Panc1 (cell line): ENCODE measurements around the gene DUOX1. TPM values are rescaled to one million over a fixed set of nuclear protein-coding genes. Genes with fewer than 3 reads are reported as not detected.

Source experiments
- ATAC-seq: fragments of 200-7000 bp; cut with Tn5 transposase; 2 replicates; pipeline ENCODE4 v1.9.1; 2020; ENCODE audit warnings: mild to moderate bottlenecking, moderate library complexity
- BruUV-seq: library from RNA; stranded (reverse); fragments of 400-500 nt; replicated peaks from 2 replicates; lab custom pipeline; 2021; lab: Mats Ljungman, UMichigan
- CTCF ChIA-PET: fragments of 300-600 bp; sonication (Branson Sonifier 250); formaldehyde crosslinking; loops from one replicate; lab custom pipeline; 2022; ENCODE audit warnings: antibody characterized with exemption; lab: Charles Lee
- POLR2A ChIA-PET: fragments of 300-600 bp; sonication (Branson Sonifier 250); formaldehyde crosslinking; loops from one replicate; lab custom pipeline; 2022; ENCODE audit warnings: antibody characterized with exemption; lab: Charles Lee
- DNase-seq: peaks from one replicate; pipeline ENCODE4 v3.0.0-alpha.2; 2010; ENCODE audit warnings: low read depth, low spot score
- H3K27ac ChIP-seq: 2 replicates; pipeline ENCODE4 v1.5.1; 2011; ENCODE audit warnings: mild to moderate bottlenecking, low read length, inconsistent platforms
- H3K27me3 ChIP-seq: fragments of 200-500 bp; sonication (Bioruptor generic); 2 replicates; pipeline ENCODE4 v1.6.0; 2014; ENCODE audit warnings: low read length, inconsistent platforms; ENCODE audit not compliant: control insufficient read depth, insufficient read depth
- H3K36me3 ChIP-seq: fragments of 200-500 bp; sonication (Bioruptor generic); 2 replicates; pipeline ENCODE4 v1.5.1; 2014; ENCODE audit warnings: inconsistent platforms, mild to moderate bottlenecking, low read length, moderate library complexity; ENCODE audit not compliant: control insufficient read depth, insufficient read depth
- H3K4me1 ChIP-seq: 2 replicates; pipeline ENCODE4 v1.5.1; 2011; ENCODE audit warnings: inconsistent platforms, mild to moderate bottlenecking, low read length, moderate library complexity; ENCODE audit not compliant: control insufficient read depth, insufficient read depth
- H3K4me3 ChIP-seq, 2 experiments: 2 replicates each; pipeline ENCODE4 v1.5.1; 2011 to 2012; ENCODE audit warnings: low read depth in 2 of 2, low read length in 2 of 2, mild to moderate bottlenecking in 2 of 2, inconsistent platforms in 1 of 2, moderate library complexity in 1 of 2
- H3K9me3 ChIP-seq: fragments of 200-500 bp; sonication (Bioruptor generic); 2 replicates; pipeline ENCODE4 v1.5.1; 2014; ENCODE audit warnings: low read depth, mild to moderate bottlenecking, inconsistent platforms, low read length, moderate library complexity; ENCODE audit not compliant: control insufficient read depth, insufficient read depth
- POLR2AphosphoS5 ChIP-seq: IDR thresholded peaks from 2 replicates; pipeline ENCODE4 v1.6.1; 2012; ENCODE audit warnings: mild to moderate bottlenecking, low read depth, low read length, moderate library complexity
- SIN3A ChIP-seq: IDR thresholded peaks from 2 replicates; pipeline ENCODE4 v1.6.1; 2012; ENCODE audit warnings: low read depth, mild to moderate bottlenecking, low read length, moderate library complexity, borderline replicate concordance; ENCODE audit not compliant: insufficient read depth
- TCF7L2 ChIP-seq: IDR thresholded peaks from 2 replicates; pipeline ENCODE4 v1.6.1; 2011; ENCODE audit warnings: mild to moderate bottlenecking, low read depth, low read length, inconsistent platforms
- in situ Hi-C: cut with HindIII; loops from 2 replicates; pipeline ENCODE4 v1.10.0; 2016; ENCODE audit warnings: low sequenced_read_pairs, low pct_unique_long_range_greater_than_20kb
- intact Hi-C: fragments of 100-400 bp; cut with micrococcal nuclease; formaldehyde crosslinking; loops from one replicate; pipeline ENCODE4 v1.10.0; 2022; ENCODE audit not compliant: unreplicated experiment
- total RNA-seq: library from RNA; stranded (reverse); gene quantifications from one replicate; pipeline ENCODE4 v1.2.1, GENCODE V29; 2021; ENCODE audit not compliant: unreplicated experiment
- TF ChIP-seq, protein P1 (sequence below): fragments of 450-650 bp; IDR thresholded peaks from 2 replicates; pipeline ENCODE4 v1.5.1; 2017; ENCODE audit warnings: mild to moderate bottlenecking
- TF ChIP-seq, protein P2 (sequence below), 2 experiments: IDR thresholded peaks; 2 replicates each; pipeline ENCODE4 v1.6.1; 2011 to 2012; ENCODE audit warnings: low read depth in 2 of 2, control low read depth in 1 of 2, low read length in 1 of 2, mild to moderate bottlenecking in 1 of 2, moderate library complexity in 1 of 2; ENCODE audit not compliant: insufficient read depth in 1 of 2

Gene DUOX1
- total RNA-seq, 1 experiment from 2014 or later: 0.31 TPM

DNA sequence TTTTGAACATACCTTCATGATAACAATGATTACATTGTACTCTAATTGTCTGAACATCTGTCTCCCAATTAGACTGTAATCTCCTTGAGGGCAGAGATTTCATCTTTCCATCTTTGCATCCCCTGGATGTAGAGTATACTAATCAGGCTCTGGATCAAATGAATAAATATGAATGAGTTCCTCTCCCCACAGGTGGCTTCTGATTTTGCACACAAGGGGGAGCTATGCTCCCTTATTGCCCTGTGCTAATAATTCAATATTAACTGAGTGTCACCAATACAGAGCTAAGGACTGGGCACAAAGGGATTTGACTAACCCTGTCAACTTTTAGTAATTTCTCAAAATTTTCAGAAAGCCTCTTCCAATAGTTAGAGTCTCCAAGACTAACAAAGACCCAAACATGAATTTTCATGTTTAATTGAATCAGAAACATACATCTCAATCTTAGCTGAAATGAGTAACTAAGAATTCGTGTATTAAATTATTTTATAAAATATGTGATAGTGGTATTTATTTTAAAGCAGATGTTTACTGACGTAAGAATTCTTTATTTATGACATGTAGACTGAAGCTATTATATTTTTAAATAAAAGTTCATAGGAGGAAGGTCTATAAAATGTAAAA is 3.1 kb upstream of the DUOX1 start:
- intact Hi-C loops: no loop called here
- ATAC-seq: peak; percentile 73
- TF ChIP-seq, protein P1, sequence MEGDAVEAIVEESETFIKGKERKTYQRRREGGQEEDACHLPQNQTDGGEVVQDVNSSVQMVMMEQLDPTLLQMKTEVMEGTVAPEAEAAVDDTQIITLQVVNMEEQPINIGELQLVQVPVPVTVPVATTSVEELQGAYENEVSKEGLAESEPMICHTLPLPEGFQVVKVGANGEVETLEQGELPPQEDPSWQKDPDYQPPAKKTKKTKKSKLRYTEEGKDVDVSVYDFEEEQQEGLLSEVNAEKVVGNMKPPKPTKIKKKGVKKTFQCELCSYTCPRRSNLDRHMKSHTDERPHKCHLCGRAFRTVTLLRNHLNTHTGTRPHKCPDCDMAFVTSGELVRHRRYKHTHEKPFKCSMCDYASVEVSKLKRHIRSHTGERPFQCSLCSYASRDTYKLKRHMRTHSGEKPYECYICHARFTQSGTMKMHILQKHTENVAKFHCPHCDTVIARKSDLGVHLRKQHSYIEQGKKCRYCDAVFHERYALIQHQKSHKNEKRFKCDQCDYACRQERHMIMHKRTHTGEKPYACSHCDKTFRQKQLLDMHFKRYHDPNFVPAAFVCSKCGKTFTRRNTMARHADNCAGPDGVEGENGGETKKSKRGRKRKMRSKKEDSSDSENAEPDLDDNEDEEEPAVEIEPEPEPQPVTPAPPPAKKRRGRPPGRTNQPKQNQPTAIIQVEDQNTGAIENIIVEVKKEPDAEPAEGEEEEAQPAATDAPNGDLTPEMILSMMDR: peak; percentile 83
- no peak for TF ChIP-seq POLR2AphosphoS5
- no peak for TF ChIP-seq TCF7L2

DNA sequence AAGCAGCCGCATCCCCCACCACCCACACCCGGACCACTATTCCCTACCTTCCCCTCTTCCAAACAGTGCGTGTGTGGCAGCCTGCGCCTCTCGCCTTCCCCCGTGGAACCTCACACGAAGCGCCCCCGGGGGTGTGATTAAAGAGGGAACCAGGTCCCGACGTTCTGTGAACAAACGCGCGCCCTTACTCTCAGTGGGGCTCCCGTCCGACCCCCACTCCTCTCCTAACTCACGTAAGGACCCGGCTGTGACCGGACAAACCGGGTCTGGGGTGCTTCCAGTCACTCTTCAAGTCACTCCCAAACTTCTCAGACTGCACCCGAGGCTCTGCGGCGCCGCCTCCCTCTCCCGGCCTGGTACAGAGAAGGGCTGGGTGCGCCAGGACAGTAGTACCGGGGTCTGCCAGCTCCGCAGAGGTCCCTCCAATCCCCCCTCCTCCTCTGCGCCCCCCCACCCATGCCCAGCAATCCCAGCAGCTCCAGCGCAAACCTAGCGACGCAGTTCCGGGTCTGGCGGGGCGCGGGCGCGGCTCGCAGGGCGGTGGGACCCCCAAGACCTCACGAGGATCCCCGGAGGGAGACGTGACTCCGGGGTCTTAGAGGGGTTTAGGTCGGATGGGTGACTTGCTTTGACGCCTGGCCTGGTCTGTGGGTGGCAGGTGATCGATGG is 689 bp upstream of the DUOX1 start:
- Histone ChIP-seq H3K27ac (no peak overlapping the region), H3K27me3 (peaks cover 10% of the 10 kb centered on the region), H3K4me1 (no peaks in the 10 kb centered on the region), H3K36me3 (no peaks in the 10 kb centered on the region; the same call in 1 of the 2 replicates), H3K9me3 (no peaks in the 10 kb centered on the region), H3K4me3 (no peak overlapping the region)
- DNase-seq (no peak), ATAC-seq (no peak)
- CTCF ChIA-PET: interaction anchor here (0.6 kb wide), 1 partner anchor 11 kb away, joined by 5 read pairs; no protein-coding TSS in a partner anchor
- TF ChIP-seq SIN3A (no peak), TCF7L2 (no peak), POLR2AphosphoS5 (no peak)
- TF ChIP-seq, protein P2, sequence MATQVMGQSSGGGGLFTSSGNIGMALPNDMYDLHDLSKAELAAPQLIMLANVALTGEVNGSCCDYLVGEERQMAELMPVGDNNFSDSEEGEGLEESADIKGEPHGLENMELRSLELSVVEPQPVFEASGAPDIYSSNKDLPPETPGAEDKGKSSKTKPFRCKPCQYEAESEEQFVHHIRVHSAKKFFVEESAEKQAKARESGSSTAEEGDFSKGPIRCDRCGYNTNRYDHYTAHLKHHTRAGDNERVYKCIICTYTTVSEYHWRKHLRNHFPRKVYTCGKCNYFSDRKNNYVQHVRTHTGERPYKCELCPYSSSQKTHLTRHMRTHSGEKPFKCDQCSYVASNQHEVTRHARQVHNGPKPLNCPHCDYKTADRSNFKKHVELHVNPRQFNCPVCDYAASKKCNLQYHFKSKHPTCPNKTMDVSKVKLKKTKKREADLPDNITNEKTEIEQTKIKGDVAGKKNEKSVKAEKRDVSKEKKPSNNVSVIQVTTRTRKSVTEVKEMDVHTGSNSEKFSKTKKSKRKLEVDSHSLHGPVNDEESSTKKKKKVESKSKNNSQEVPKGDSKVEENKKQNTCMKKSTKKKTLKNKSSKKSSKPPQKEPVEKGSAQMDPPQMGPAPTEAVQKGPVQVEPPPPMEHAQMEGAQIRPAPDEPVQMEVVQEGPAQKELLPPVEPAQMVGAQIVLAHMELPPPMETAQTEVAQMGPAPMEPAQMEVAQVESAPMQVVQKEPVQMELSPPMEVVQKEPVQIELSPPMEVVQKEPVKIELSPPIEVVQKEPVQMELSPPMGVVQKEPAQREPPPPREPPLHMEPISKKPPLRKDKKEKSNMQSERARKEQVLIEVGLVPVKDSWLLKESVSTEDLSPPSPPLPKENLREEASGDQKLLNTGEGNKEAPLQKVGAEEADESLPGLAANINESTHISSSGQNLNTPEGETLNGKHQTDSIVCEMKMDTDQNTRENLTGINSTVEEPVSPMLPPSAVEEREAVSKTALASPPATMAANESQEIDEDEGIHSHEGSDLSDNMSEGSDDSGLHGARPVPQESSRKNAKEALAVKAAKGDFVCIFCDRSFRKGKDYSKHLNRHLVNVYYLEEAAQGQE (IDR thresholded peaks at IDR 0.05; ENCODE audit: insufficient read depth in 1 of 2, low read depth in 2 of 2, low read length in 1 of 2): no peak
- TF ChIP-seq, protein P1: no peak
- no TSS peak for BruUV-seq
- POLR2A ChIA-PET: no interaction called here
- intact Hi-C loops (no loop called here), in situ Hi-C loops (no loop called here)

More for the DNA sequence above, 3.1 kb upstream of the DUOX1 start:
- in situ Hi-C loops: no loop called here
- no peaks in the 10 kb centered on the region for H3K4me1 ChIP-seq
- H3K4me3 ChIP-seq: no peak overlapping the region
- H3K27ac ChIP-seq: no peak overlapping the region
- ChIA-PET CTCF (interaction anchor here (0.5 to 1.0 kb wide), 6 partner anchors 8 to 148 kb away, joined by 3 to 9 read pairs (median 4); no protein-coding TSS in a partner anchor), POLR2A (no interaction called here)
- no peaks in the 10 kb centered on the region; the same call in 1 of the 2 replicates for H3K36me3 ChIP-seq
- BruUV-seq: no TSS peak
- peaks cover 10% of the 10 kb centered on the region for H3K27me3 ChIP-seq
- no peaks in the 10 kb centered on the region for H3K9me3 ChIP-seq
- DNase-seq: no peak
